K562 (cell line): ENCODE results near the gene RNF168. TPM values are rescaled to one million over a fixed set of nuclear protein-coding genes. Genes with fewer than 3 reads are reported as not detected.
A peak's percentile ranks its signal among the peaks of the same experiment; 100 is the strongest.
"Not testable (repeated sequence)": the region's sequence is repeated elsewhere in the genome, so short reads cannot be mapped to it uniquely, and the experiment has no call there.

ENCODE experiments used
- ATAC-seq: fragments of 200-7000 bp; cut with Tn5 transposase; 3 replicates; pipeline ENCODE4 v1.9.1; 2020; ENCODE audit warnings: moderate library complexity
- BruUV-seq: library from RNA; stranded (reverse); fragments of 400-500 nt; replicated peaks from 2 replicates; lab custom pipeline; 2021; lab: Mats Ljungman, UMichigan
- CTCF ChIA-PET: fragments of 300-600 bp; formaldehyde crosslinking; extraction: SDS; loops from one replicate; lab custom pipeline; 2021; ENCODE audit warnings: low intra/inter-chr PET ratio; lab: Yijun Ruan, JAX
- POLR2A ChIA-PET: fragments of 300-600, 350-650 bp; sonication (Branson Sonifier 250); formaldehyde crosslinking; extraction: SDS; loops from one replicate; lab custom pipeline; 2021; ENCODE audit warnings: antibody characterized with exemption, inconsistent platforms; lab: Yijun Ruan, JAX
- DNase-seq, 4 experiments: peaks; one replicate each; pipeline versions ENCODE4 v3.0.0 to v3.0.0-alpha.2; 2011 to 2018; ENCODE audit warnings: low spot score in 3 of 4, mixed read lengths in 3 of 4; ENCODE audit errors: extremely low read depth in 1 of 4
- FAIRE-seq: peaks from 2 replicates; lab custom pipeline; 2011; peaks lifted over from hg19 to GRCh38; lab: Jason Lieb, UNC
- H2AFZ ChIP-seq: 2 replicates; pipeline ENCODE4 v1.6.0; 2011; ENCODE audit warnings: low read depth, low read length, control low read depth, inconsistent platforms
- H3K27ac ChIP-seq: fragments of 200-600 bp; 3 replicates; pipeline ENCODE4 v1.8.0; 2011; ENCODE audit warnings: low read depth, mild to moderate bottlenecking, control low read depth, inconsistent platforms, low read length, moderate library complexity, mixed read lengths; ENCODE audit errors: extremely low read depth
- H3K27me3 ChIP-seq, 2 experiments: fragments of 300-600 bp in 1 of 2; 2 replicates in 1 of 2; 3 replicates in 1 of 2; pipeline versions ENCODE4 v1.6.0 to v1.8.0; 2011; ENCODE audit warnings: inconsistent platforms in 2 of 2, low read length in 2 of 2, mild to moderate bottlenecking in 1 of 2, mixed read lengths in 1 of 2, moderate library complexity in 1 of 2; ENCODE audit not compliant: control insufficient read depth in 2 of 2, insufficient read depth in 2 of 2
- H3K36me3 ChIP-seq: fragments of 300-600 bp; 3 replicates; pipeline ENCODE4 v1.8.0; 2011; ENCODE audit warnings: mild to moderate bottlenecking, low read length, inconsistent platforms; ENCODE audit not compliant: control insufficient read depth, insufficient read depth
- H3K4me1 ChIP-seq, 2 experiments: fragments of 200-600 bp in 1 of 2; replicated peaks in 1 of 2; 2 replicates in 1 of 2; 3 replicates in 1 of 2; pipeline versions ENCODE4 v1.5.1 to v1.8.0; 2011; ENCODE audit warnings: inconsistent platforms in 2 of 2, low read length in 2 of 2, mild to moderate bottlenecking in 1 of 2, mixed read lengths in 1 of 2, moderate library complexity in 1 of 2; ENCODE audit not compliant: control insufficient read depth in 2 of 2, insufficient read depth in 2 of 2
- H3K4me2 ChIP-seq: 2 replicates; pipeline ENCODE4 v1.6.1; 2011; ENCODE audit warnings: low read length, control low read depth, inconsistent platforms, mixed read lengths; ENCODE audit not compliant: insufficient read depth
- H3K4me3 ChIP-seq: fragments of 200-600 bp; sonication (generic), shearing (Covaris generic); 2 replicates; pipeline ENCODE4 v1.5.1; 2016; ENCODE audit warnings: control low read depth, inconsistent platforms
- H3K79me2 ChIP-seq: fragments of 200-600 bp; 3 replicates; pipeline ENCODE4 v1.8.0; 2011; ENCODE audit warnings: low read length, inconsistent platforms; ENCODE audit not compliant: control insufficient read depth, insufficient read depth
- H3K9ac ChIP-seq, 2 experiments: 2 replicates each; pipeline versions ENCODE4 v1.6.0 to v1.6.1; 2011; ENCODE audit warnings: low read depth in 2 of 2, low read length in 2 of 2, control low read depth in 1 of 2, inconsistent platforms in 1 of 2, mild to moderate bottlenecking in 1 of 2, mixed read lengths in 1 of 2; ENCODE audit not compliant: insufficient read depth in 1 of 2
- H3K9me1 ChIP-seq: one replicate; pipeline ENCODE4 v1.6.0; 2011; ENCODE audit warnings: inconsistent platforms, mild to moderate bottlenecking, low read length, moderate library complexity; ENCODE audit not compliant: control insufficient read depth, insufficient read depth
- H3K9me3 ChIP-seq: replicated peaks from 2 replicates; pipeline ENCODE4 v1.5.1; 2011; ENCODE audit warnings: low read depth, low read length, inconsistent platforms; ENCODE audit not compliant: control insufficient read depth, insufficient read depth
- H4K20me1 ChIP-seq: replicated peaks from 2 replicates; pipeline ENCODE4 v1.6.1; 2011; ENCODE audit warnings: low read length, inconsistent platforms, mixed read lengths; ENCODE audit not compliant: control insufficient read depth, insufficient read depth
- CBFB ChIP-seq: sonication (generic); formaldehyde crosslinking; IDR thresholded peaks from 2 replicates; pipeline ENCODE4 v1.4.0; 2020; ENCODE audit warnings: mild to moderate bottlenecking, missing genetic modification reagents
- CBX3 ChIP-seq, 2 experiments: IDR thresholded peaks; 1 replicate in 1 of 2; 2 replicates in 1 of 2; pipeline ENCODE4 v1.6.1; 2012; ENCODE audit warnings: inconsistent platforms in 2 of 2, low read length in 2 of 2, borderline replicate concordance in 1 of 2, control low read depth in 1 of 2
- CREM ChIP-seq: IDR thresholded peaks from 2 replicates; pipeline ENCODE4 v1.6.1; 2014; ENCODE audit warnings: antibody characterized with exemption, low read depth
- ETS1 ChIP-seq: conservative IDR thresholded peaks from 2 replicates; pipeline ENCODE4 v1.6.1; 2011; ENCODE audit warnings: low read depth, mild to moderate bottlenecking, low read length; ENCODE audit not compliant: control insufficient read depth
- FOSL1 ChIP-seq: fragments of 200-800 bp; sonication (Bioruptor generic); conservative IDR thresholded peaks from 2 replicates; pipeline ENCODE4 v1.6.1; 2016; ENCODE audit warnings: missing genetic modification characterization, missing compliant biosample characterization
- FOXM1 ChIP-seq, 2 experiments: fragments of 450-650 bp in 1 of 2; sonication (generic) in 1 of 2; formaldehyde crosslinking in 1 of 2; IDR thresholded peaks; 2 replicates each; pipeline versions ENCODE4 v1.6.1 to v1.9.0; 2017 to 2022; ENCODE audit warnings: low read depth in 2 of 2, mild to moderate bottlenecking in 2 of 2, missing genetic modification reagents in 1 of 2, moderate library complexity in 1 of 2
- GABPA ChIP-seq: fragments of 200-800 bp; sonication (Bioruptor generic); conservative IDR thresholded peaks from 2 replicates; pipeline ENCODE4 v1.6.1; 2016; ENCODE audit warnings: low read depth, missing genetic modification characterization, missing compliant biosample characterization
- HDAC1 ChIP-seq, 2 experiments: fragments of 450-650 bp; IDR thresholded peaks; 2 replicates each; pipeline ENCODE4 v1.6.1; 2016 to 2017; ENCODE audit warnings: inconsistent platforms in 1 of 2, mild to moderate bottlenecking in 1 of 2, moderate library complexity in 1 of 2
- KDM1A ChIP-seq, 2 experiments: fragments of 450-650 bp; IDR thresholded peaks; 2 replicates each; pipeline ENCODE4 v1.6.1; 2016; ENCODE audit warnings: mild to moderate bottlenecking in 2 of 2
- NCOR1 ChIP-seq: fragments of 450-650 bp; IDR thresholded peaks from 2 replicates; pipeline ENCODE4 v1.6.1; 2016; ENCODE audit warnings: mild to moderate bottlenecking, moderate library complexity
- NR2C2 ChIP-seq, 2 experiments: fragments of 200-800 bp in 1 of 2; sonication (Bioruptor generic) in 1 of 2; sonication (generic) in 1 of 2; formaldehyde crosslinking in 1 of 2; IDR thresholded peaks; 2 replicates each; pipeline versions ENCODE4 v1.6.1 to v1.8.0; 2016 to 2022; ENCODE audit warnings: mild to moderate bottlenecking in 1 of 2, missing compliant biosample characterization in 1 of 2, missing genetic modification characterization in 1 of 2, missing genetic modification reagents in 1 of 2
- SP1 ChIP-seq: sonication (generic); formaldehyde crosslinking; IDR thresholded peaks from 2 replicates; pipeline ENCODE4 v1.8.1; 2022; ENCODE audit warnings: mild to moderate bottlenecking, missing genetic modification reagents
- STAT5A ChIP-seq: IDR thresholded peaks from 2 replicates; pipeline ENCODE4 v1.6.1; 2012; ENCODE audit warnings: low read length, inconsistent platforms, borderline replicate concordance
- TBL1XR1 ChIP-seq, 2 experiments: IDR thresholded peaks; 2 replicates each; pipeline ENCODE4 v1.6.1; 2012; ENCODE audit warnings: improper control_type of control experiment in 2 of 2, low read length in 2 of 2, mild to moderate bottlenecking in 1 of 2
- ZBTB11 ChIP-seq, 3 experiments: fragments of 200-800 bp in 1 of 3; fragments of 250-450 bp in 1 of 3; fragments of 450-650 bp in 1 of 3; sonication (Bioruptor Pico) in 1 of 3; sonication (Bioruptor generic) in 1 of 3; formaldehyde crosslinking in 1 of 3; IDR thresholded peaks; 2 replicates each; pipeline versions ENCODE4 v1.6.1 to v1.8.0; 2016 to 2022; ENCODE audit warnings: mild to moderate bottlenecking in 2 of 3, missing genetic modification characterization in 2 of 3, missing compliant biosample characterization in 1 of 3, moderate library complexity in 1 of 3
- WGBS: fragments of 100-300 bp; shearing (Covaris generic); methylation state at CpG from one replicate; pipeline ENCODE4 v1.1.6; 2016; ENCODE audit warnings: low coverage, mixed read lengths; ENCODE audit not compliant: insufficient coverage; ENCODE audit errors: missing lambda C conversion rate; 5-methylcytosine and 5-hydroxymethylcytosine counted together
- in situ Hi-C: fragments of 300-500 bp; cut with MboI; formaldehyde crosslinking; loops from 4 replicates; pipeline ENCODE4 v1.15.0; 2018; ENCODE audit warnings: inconsistent platforms, mixed read lengths
- intact Hi-C: fragments of 100-400 bp; cut with micrococcal nuclease; formaldehyde crosslinking; loops from 2 replicates; pipeline ENCODE4 v1.14.2; 2022
- polyA plus RNA-seq, 8 experiments: library from polyadenylated mRNA; depleted of rRNA in 4 of 8; stranded (reverse) in 5 of 8; unstranded in 3 of 8; fragments of >200 nt; fragmentation: Nextera tagmentation in 2 of 8; fragmentation: Illumina TruSeq in 1 of 8; extraction: Ambion mirVana in 2 of 8; extraction: Trizol in 1 of 8; gene quantifications; 2 replicates each; pipeline versions ENCODE4 v1.2.1 to v1.2.3, GENCODE V29; 2011 to 2014; ENCODE audit warnings: inconsistent platforms in 1 of 8, missing spikeins in 1 of 8
- total RNA-seq, 7 experiments: library from RNA; depleted of rRNA in 6 of 7; stranded (reverse); fragments of >200 nt in 6 of 7; fragmentation: Illumina TruSeq in 2 of 7; extraction: Trizol in 2 of 7; gene quantifications; 2 replicates each; pipeline versions ENCODE4 v1.2.1 to v1.2.3, GENCODE V29; 2011 to 2021; ENCODE audit warnings: low replicate concordance in 1 of 7

Gene RNF168
- total and polyA plus RNA-seq, 9 of the 15 experiments (the other 6 are each of a cell fraction or from before 2014, with no cell fraction given): 6.0 to 32.1 (median 16.6) TPM

GRCh38 chr3:196511646-196512425 lies 8.3 kb upstream of the RNF168 start:
- intact Hi-C loops (loop anchor here (10.0 kb wide), 1 partner anchor 427 kb away; the partner anchor contains the start of gene TFRC), in situ Hi-C loops (loop anchor here (25.0 kb wide), 2 partner anchors 625 to 800 kb away; partner anchors contain the start of gene MUC20)
- H3K27me3 ChIP-seq; H3K4me3 ChIP-seq; H4K20me1 ChIP-seq; H3K9me1 ChIP-seq; H3K36me3 ChIP-seq; H3K79me2 ChIP-seq; H2AFZ ChIP-seq; H3K9me3 ChIP-seq; BruUV-seq; CTCF ChIA-PET; TF ChIP-seq FOXM1 (CRISPR knock-in tag; IDR thresholded peaks at IDR 0.05; ENCODE audit: low read depth); NR2C2 (CRISPR knock-in tag; IDR thresholded peaks at IDR 0.05): not testable (repeated sequence)
- peaks cover 18 to 31% of the 10 kb centered on the region in 2 experiments for H3K4me1 ChIP-seq
- H3K27ac ChIP-seq: peak overlapping the region; percentile 98
- POLR2A ChIA-PET: interaction anchor here (0.6 to 1.3 kb wide), 16 partner anchors 8 to 656 kb away, joined by 3 to 12 read pairs (median 3); partner anchors contain the start of genes NCBP2, RNF168 and UBXN7
- peak; percentile 83 for ATAC-seq
- peak; percentile 58 to 96 (median 66) for DNase-seq
- FAIRE-seq: peak; percentile 90
- H3K4me2 ChIP-seq: peak overlapping the region; percentile 56; the same call in 1 of the 2 replicates
- WGBS: under 1% methylated on average over 13 of the region's 15 CpGs
- peak overlapping the region in 1 of 2 experiments; percentile 45; a peak in 1 of 4 replicates for H3K9ac ChIP-seq
- TF ChIP-seq KDM1A (IDR thresholded peaks at IDR 0.05): peak in 1 of 2 experiments; percentile 49; a peak in 1 of 4 replicates
- peak; percentile 88 to 95 for TF ChIP-seq TBL1XR1 (IDR thresholded peaks at IDR 0.05; ENCODE audit: low read length in 2 of 2)
- peak; percentile 89 for TF ChIP-seq ETS1
- peak; percentile 93 for TF ChIP-seq NCOR1
- peak in 1 of 3 experiments; percentile 67; a peak in 2 of 6 replicates for TF ChIP-seq ZBTB11 (CRISPR knock-in tag; IDR thresholded peaks at IDR 0.05)
- peak; percentile 52; the same call in 1 of the 2 replicates for TF ChIP-seq GABPA
- peak in 1 of 2 experiments; percentile 38; a peak in 1 of 4 replicates for TF ChIP-seq HDAC1 (IDR thresholded peaks at IDR 0.05)
- peak; percentile 90 for TF ChIP-seq FOSL1 (tag)
- peak; percentile 90 for TF ChIP-seq CREM
- peak; percentile 61; the same call in 1 of the 2 replicates for TF ChIP-seq SP1 (CRISPR knock-in tag)
- TF ChIP-seq CBFB (CRISPR knock-in tag): peak; percentile 98
- peak; percentile 97 for TF ChIP-seq STAT5A
- peak; percentile 83 for TF ChIP-seq FOXM1 (IDR thresholded peaks at IDR 0.05; ENCODE audit: low read depth)
- TF ChIP-seq NR2C2 (tag; IDR thresholded peaks at IDR 0.05): peak; percentile 50
- peak in 1 of 2 experiments; percentile 58; a peak in 1 of 3 replicates for TF ChIP-seq CBX3 (IDR thresholded peaks at IDR 0.05; ENCODE audit: borderline replicate concordance in 1 of 2, low read length in 2 of 2)
